H1 (cell line): ENCODE results near the gene LIPE. TPM values are rescaled to one million over a fixed set of nuclear protein-coding genes. Genes with fewer than 3 reads are reported as not detected.

Experiments
- CBX8 ChIP-seq: fragments of 300-800, 300-1000 bp; sonication (generic); IDR thresholded peaks from 2 replicates; pipeline ENCODE4 v1.7.1; 2016; ENCODE audit warnings: low read depth, low read length, borderline replicate concordance
- CTCF ChIP-seq, 3 experiments: IDR thresholded peaks; 1 replicate in 2 of 3; 2 replicates in 1 of 3; pipeline versions ENCODE4 v1.5.1 to v1.6.1; 2011; ENCODE audit warnings: low read length in 3 of 3, mild to moderate bottlenecking in 3 of 3, inconsistent platforms in 2 of 3, low read depth in 1 of 3, moderate library complexity in 1 of 3; ENCODE audit not compliant: insufficient read depth in 1 of 3; ENCODE audit errors: control extremely low read depth in 1 of 3
- FOSL1 ChIP-seq: IDR thresholded peaks from 2 replicates; pipeline ENCODE4 v1.6.1; 2011; ENCODE audit warnings: mild to moderate bottlenecking, low read depth, low read length, moderate library complexity; ENCODE audit not compliant: insufficient read depth
- HDAC6 ChIP-seq: IDR thresholded peaks from one replicate; pipeline ENCODE4 v1.7.1; 2012; ENCODE audit warnings: low read depth, mild to moderate bottlenecking, inconsistent platforms, low read length, moderate library complexity
- RXRA ChIP-seq: IDR thresholded peaks from 2 replicates; pipeline ENCODE4 v1.6.1; 2011; ENCODE audit warnings: low read depth, mild to moderate bottlenecking, low read length, moderate library complexity; ENCODE audit not compliant: insufficient read depth
- TAF7 ChIP-seq: optimal IDR thresholded peaks from 2 replicates; pipeline ENCODE3; 2011; ENCODE audit warnings: low read depth, mild to moderate bottlenecking, inconsistent platforms, low read length, moderate library complexity, borderline replicate concordance
- polyA plus RNA-seq, 7 experiments: library from polyadenylated mRNA; depleted of rRNA in 3 of 7; stranded (reverse) in 5 of 7; unstranded in 2 of 7; fragments of >200 nt in 5 of 7; fragments of 200-250 nt in 2 of 7; gene quantifications; 1 replicate in 5 of 7; 2 replicates in 1 of 7; 4 replicates in 1 of 7; pipeline versions ENCODE4 v1.2.1 to v1.2.3, GENCODE V29; 2011 to 2013; ENCODE audit warnings: missing spikeins in 2 of 7, mixed read lengths in 2 of 7
- total RNA-seq: library from RNA; stranded (reverse); fragmentation: NEBNext Ultra II Directional; extraction: Animal tissue kit (Norgen Biotek cat#: 25700); gene quantifications from 2 replicates; pipeline ENCODE4 v1.2.1, GENCODE V29; 2021
- TF ChIP-seq, protein P1 (sequence below): fragments of 300-600 bp; sonication (generic); IDR thresholded peaks from 2 replicates; pipeline ENCODE4 v1.7.1; 2012; ENCODE audit warnings: low read length, moderate library complexity, mild to moderate bottlenecking, inconsistent platforms; ENCODE audit not compliant: insufficient replicate concordance
- TF ChIP-seq, protein P2 (sequence below): IDR thresholded peaks from 2 replicates; pipeline ENCODE4 v1.6.1; 2012; ENCODE audit warnings: inconsistent platforms

The LIPE gene
- total and polyA plus RNA-seq, 2 of the 8 experiments (the other 6 are each of a cell fraction or from before 2014, with no cell fraction given) = 8.7 to 15.9 TPM

- TF ChIP-seq, protein P1, sequence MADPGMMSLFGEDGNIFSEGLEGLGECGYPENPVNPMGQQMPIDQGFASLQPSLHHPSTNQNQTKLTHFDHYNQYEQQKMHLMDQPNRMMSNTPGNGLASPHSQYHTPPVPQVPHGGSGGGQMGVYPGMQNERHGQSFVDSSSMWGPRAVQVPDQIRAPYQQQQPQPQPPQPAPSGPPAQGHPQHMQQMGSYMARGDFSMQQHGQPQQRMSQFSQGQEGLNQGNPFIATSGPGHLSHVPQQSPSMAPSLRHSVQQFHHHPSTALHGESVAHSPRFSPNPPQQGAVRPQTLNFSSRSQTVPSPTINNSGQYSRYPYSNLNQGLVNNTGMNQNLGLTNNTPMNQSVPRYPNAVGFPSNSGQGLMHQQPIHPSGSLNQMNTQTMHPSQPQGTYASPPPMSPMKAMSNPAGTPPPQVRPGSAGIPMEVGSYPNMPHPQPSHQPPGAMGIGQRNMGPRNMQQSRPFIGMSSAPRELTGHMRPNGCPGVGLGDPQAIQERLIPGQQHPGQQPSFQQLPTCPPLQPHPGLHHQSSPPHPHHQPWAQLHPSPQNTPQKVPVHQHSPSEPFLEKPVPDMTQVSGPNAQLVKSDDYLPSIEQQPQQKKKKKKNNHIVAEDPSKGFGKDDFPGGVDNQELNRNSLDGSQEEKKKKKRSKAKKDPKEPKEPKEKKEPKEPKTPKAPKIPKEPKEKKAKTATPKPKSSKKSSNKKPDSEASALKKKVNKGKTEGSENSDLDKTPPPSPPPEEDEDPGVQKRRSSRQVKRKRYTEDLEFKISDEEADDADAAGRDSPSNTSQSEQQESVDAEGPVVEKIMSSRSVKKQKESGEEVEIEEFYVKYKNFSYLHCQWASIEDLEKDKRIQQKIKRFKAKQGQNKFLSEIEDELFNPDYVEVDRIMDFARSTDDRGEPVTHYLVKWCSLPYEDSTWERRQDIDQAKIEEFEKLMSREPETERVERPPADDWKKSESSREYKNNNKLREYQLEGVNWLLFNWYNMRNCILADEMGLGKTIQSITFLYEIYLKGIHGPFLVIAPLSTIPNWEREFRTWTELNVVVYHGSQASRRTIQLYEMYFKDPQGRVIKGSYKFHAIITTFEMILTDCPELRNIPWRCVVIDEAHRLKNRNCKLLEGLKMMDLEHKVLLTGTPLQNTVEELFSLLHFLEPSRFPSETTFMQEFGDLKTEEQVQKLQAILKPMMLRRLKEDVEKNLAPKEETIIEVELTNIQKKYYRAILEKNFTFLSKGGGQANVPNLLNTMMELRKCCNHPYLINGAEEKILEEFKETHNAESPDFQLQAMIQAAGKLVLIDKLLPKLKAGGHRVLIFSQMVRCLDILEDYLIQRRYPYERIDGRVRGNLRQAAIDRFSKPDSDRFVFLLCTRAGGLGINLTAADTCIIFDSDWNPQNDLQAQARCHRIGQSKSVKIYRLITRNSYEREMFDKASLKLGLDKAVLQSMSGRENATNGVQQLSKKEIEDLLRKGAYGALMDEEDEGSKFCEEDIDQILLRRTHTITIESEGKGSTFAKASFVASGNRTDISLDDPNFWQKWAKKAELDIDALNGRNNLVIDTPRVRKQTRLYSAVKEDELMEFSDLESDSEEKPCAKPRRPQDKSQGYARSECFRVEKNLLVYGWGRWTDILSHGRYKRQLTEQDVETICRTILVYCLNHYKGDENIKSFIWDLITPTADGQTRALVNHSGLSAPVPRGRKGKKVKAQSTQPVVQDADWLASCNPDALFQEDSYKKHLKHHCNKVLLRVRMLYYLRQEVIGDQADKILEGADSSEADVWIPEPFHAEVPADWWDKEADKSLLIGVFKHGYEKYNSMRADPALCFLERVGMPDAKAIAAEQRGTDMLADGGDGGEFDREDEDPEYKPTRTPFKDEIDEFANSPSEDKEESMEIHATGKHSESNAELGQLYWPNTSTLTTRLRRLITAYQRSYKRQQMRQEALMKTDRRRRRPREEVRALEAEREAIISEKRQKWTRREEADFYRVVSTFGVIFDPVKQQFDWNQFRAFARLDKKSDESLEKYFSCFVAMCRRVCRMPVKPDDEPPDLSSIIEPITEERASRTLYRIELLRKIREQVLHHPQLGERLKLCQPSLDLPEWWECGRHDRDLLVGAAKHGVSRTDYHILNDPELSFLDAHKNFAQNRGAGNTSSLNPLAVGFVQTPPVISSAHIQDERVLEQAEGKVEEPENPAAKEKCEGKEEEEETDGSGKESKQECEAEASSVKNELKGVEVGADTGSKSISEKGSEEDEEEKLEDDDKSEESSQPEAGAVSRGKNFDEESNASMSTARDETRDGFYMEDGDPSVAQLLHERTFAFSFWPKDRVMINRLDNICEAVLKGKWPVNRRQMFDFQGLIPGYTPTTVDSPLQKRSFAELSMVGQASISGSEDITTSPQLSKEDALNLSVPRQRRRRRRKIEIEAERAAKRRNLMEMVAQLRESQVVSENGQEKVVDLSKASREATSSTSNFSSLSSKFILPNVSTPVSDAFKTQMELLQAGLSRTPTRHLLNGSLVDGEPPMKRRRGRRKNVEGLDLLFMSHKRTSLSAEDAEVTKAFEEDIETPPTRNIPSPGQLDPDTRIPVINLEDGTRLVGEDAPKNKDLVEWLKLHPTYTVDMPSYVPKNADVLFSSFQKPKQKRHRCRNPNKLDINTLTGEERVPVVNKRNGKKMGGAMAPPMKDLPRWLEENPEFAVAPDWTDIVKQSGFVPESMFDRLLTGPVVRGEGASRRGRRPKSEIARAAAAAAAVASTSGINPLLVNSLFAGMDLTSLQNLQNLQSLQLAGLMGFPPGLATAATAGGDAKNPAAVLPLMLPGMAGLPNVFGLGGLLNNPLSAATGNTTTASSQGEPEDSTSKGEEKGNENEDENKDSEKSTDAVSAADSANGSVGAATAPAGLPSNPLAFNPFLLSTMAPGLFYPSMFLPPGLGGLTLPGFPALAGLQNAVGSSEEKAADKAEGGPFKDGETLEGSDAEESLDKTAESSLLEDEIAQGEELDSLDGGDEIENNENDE = no peak
- TF ChIP-seq, protein P2, sequence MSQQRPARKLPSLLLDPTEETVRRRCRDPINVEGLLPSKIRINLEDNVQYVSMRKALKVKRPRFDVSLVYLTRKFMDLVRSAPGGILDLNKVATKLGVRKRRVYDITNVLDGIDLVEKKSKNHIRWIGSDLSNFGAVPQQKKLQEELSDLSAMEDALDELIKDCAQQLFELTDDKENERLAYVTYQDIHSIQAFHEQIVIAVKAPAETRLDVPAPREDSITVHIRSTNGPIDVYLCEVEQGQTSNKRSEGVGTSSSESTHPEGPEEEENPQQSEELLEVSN = no peak
- TF ChIP-seq FOSL1 = no peak
- no peak for TF ChIP-seq TAF7
- no peak for TF ChIP-seq CBX8
- TF ChIP-seq CTCF (IDR thresholded peaks at IDR 0.05; ENCODE audit: control extremely low read depth in 1 of 3, insufficient read depth in 1 of 3, low read depth in 1 of 3, low read length in 3 of 3) = no peak
- TF ChIP-seq RXRA = no peak
- TF ChIP-seq HDAC6 = no peak
Measured at GRCh38 chr19:42376177-42376555, 51.0 kb downstream of the LIPE start (continued).
